OCI-M2 (cell line): ENCODE results near the gene EEPD1.
"Not testable (repeated sequence)": the region's sequence is repeated elsewhere in the genome, so short reads cannot be mapped to it uniquely, and the experiment has no call there.

Experiments
- DNase-seq: peaks from one replicate; lab custom pipeline; 2025; ENCODE audit not compliant: unreplicated experiment; lab: John Stamatoyannopoulos, UW

EEPD1 gene

DNA sequence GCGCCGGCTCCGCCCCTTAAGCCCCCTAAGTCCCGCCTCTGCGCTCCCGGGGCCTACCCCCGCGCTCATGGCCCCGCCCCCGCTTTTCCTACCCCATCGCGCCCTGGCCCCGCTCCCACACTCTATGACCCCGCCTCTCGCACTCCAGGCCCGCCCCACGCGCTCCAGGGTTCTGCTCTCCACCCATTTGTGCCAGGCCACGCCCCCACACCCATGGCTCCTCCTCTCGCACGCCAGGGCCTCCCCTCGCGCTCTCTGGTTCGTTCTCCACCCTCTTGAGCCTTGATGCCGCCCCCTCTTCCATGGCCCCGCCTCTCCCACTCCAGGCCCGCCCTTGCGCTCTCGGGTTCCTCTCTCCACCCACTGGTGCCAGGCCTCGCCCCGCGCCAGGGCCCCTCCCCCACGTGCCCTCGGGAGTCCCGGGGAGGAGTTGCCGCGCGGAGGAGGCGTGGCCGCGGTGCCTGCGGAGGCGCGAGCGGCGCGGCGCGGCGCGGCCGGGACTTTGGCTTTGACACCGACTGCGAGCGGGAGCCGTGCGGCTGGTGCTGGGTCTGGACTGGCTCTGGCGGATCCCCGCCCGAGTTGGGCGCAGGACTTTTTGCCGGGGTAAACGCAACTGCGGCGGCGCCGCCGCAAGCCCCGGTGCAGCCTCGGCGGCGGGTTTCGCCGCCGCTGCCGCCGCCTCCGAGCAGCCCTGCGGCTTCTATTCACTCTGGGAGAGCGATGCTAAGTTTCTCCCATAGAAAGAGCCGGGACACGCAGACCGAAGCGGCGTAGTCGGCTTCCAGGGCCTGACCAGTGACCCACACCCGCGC, at the start of gene EEPD1:
Gene EEPD1 (plus strand): TSS at position 499 of the 815 bp plus-strand sequence. CDS start 1,071 bp downstream, outside the sequence.
- DNase-seq: peak; percentile 56

DNA sequence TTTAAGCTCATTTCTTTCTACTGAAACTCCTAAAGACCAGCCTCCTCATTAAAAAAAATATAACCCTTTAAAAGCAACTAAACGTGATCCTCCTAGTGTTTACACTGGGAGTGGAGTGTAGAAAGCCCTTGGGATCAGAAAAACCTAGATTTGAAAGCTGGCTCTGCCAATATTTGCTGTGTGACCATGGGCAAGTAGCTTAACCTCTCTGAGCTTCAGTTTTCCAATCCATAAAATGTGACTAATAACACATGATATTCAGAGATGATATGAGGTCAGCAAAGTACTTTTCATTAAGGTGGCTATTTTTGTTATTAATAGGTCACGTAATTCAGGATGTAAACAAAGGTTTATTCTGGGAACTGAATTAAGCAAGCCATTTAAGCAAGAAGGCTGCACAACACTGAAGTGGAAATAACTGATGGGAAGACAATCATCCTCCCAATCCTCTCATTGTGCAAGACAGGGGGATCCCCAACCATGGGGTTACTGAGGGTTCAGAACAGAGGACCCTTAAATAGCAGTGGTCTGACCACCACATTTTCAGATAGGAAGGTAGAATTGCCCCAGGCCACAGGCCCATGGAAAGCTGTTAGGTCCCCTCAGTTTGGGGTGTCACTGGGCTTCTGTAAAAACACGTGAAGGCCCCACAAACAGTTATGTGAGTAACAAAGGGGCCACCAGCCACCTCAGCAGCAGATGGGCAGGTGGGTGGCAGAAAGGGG, 49.1 kb upstream of the EEPD1 start:
- DNase-seq: no peak

DNA sequence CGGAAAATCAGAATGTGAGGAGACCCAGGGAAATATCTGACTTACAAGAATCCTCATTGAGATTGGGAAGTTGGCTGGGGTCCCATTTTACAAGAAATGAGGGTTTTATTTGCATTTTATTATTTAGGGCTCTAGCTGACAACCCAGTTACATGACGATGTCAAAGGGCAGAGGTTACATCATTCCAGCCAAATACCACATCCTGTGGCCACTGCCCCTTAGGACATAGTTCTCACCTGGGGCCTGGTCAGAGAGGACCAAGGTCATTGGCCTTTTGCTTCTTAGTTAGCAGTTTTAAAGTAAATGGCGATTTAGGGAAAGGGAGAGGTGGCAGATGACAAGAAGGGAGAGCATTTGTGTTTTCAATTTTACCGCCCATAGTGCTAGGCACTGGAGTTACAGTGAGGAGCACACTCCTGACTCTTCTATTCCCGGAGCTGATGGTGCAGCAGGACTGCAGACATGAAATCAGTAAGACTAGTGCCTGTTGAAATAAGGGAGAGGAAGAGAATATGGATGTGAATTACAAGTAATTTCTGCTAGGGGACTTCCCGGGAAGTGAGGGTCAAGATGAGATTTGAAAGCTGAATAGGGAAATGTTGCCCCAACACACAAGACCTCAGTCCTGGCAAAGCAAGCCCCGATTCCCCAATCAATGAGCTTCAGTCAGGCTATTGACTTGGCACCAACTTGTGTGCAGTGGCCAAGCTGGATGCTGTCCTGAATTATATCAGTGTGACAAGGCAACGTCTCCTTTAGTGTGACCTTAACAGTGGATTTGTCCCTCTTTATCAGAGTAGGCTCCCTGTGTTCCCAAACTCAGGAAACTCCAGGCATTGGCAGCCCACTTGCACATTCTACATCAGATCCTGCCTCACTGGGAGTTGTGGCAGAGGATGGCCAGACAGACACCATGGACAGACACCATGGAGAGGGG, 45.8 kb upstream of the EEPD1 start:
- DNase-seq: not testable (repeated sequence)

GRCh38 chr7:36107926-36108631, 45.0 kb upstream of the EEPD1 start:
- DNase-seq: no peak

GRCh38 chr7:36109013-36109627, 43.9 kb upstream of the EEPD1 start:
- DNase-seq: no peak

- no peak for DNase-seq
Observed at GRCh38 chr7:36110584-36110983, 42.5 kb upstream of the EEPD1 start.

- DNase-seq: no peak
Observed at GRCh38 chr7:36112969-36113368, 40.1 kb upstream of the EEPD1 start.

- no peak for DNase-seq
Observed at GRCh38 chr7:36114355-36114754, 38.7 kb upstream of the EEPD1 start.

DNA sequence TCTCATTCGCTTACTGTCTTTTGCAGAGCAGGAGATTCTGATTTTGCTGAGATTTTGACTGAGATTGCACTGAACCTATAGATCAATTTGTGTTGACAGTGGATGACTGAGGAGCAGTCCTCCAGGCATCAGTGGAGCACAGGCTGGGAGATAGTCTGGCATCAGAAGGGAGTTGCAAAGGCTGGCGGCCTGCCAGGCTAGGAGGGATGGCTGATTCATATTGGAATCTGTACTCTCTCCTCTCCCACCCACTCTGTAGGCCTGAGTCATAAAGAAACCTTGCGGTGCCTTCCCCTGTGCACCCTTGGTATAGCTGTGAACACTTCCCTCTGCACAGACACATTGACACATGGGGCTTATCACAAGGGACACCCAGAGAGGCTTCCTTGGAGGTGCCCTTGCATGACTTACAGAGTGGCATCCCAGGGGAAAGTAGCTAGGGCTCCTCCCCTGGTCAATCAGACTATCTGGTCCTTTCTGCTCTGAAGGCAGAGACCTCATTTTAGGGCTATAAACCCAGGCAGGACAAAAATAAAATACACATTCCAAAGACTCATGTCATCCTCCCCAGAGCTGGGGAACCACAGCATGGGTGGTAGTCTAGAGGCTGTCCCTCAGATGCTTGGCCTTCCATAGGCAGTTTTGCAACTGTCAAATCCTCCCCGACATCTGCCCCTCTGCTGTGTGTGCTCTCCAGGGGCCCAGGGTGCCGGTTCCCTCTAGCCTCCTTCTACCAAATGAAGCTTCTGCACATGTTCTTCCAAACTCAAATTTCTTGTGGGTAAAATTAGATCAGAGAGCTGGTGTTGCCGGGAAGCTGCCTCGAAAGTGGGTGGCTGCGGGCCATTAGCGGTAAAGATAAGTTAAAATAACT, 37.4 kb upstream of the EEPD1 start:
- no peak for DNase-seq

GRCh38 chr7:36116347-36117202, 36.5 kb upstream of the EEPD1 start:
- no peak for DNase-seq

DNA sequence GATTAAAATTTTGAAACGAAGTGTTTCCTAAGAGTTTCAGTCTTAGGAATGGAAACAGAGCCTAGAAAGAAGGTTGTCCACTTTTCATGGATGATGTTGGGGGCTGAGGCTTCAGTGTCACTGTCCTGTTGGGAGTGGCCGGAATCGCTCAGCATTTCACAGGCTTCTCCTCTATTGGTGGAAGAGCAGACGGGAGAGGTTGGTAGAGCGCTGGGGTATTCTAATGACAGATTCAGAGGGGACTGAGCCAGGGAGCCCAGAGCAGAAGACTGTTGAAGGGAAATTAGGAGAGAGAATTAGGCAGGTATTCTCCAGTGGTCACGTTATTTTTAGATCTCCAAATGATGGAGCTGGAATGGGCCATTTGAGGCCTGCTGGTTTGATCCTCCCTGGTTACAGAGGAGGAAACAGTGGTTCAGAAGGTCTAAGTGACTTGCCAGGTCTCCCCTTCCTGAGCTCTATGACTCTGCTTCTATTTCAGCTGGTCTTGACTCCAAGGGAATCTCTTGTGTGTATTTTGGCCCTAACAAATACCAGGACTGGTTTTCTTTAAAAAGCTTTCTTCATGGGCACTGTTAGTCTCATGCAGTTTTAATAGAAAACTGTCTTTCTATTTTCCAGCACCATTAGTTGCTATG, 35.7 kb upstream of the EEPD1 start:
- no peak for DNase-seq

DNA sequence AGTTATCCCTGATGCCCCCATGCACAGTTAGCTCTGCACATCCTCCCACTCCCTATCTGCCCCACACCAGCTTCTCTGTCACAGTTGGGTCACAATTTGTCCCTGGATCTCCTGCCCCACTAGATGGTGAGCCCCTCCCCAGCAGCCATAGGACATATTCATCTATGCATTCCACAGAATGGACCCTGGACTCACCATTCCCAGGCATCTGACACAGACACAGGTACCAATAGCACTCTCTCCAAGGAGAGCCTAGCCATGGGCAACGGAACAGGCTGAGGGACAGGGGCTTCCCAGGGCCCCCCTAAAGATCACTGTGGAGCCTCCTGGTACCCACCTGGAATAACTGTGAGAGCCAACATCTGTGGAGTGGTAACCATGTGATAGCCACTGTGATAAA, 34.7 kb upstream of the EEPD1 start:
- no peak for DNase-seq

- no peak for DNase-seq
Observed at GRCh38 chr7:36119005-36119706, 33.9 kb upstream of the EEPD1 start.

DNA sequence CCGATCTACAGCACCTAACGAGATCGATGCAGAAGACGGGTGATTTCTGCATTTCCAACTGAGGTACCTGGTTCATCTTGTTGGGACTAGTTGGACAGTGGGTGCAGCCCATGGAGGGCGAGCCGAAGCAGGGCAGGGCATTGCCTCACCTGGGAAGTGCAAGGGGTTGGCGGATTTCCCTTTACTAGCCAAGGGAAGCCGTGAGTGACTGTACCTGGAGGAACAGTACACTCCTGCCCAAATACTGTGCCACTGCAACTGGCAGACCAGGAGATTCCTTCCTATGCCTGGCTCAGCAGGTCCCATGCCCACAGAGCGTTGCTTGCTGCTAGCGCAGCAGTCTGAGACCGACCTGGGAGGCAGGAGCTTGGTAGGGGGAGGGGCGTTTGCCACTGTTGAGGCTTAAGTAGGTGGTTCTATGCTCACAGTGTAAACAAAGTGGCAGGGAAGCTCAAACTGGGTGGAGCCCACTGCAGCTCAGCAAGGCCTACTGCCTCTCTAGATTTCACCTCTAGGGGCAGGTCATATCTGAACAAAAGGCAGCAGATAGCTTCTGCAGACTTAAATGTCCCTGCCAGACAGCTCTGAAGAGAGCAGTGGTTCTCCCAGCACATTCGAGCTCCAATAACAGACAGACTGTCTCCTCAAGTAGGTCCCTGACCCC, 32.9 kb upstream of the EEPD1 start:
- DNase-seq: not testable (repeated sequence)

- not testable (repeated sequence) for DNase-seq
Observed at GRCh38 chr7:36125630-36126029, 27.4 kb upstream of the EEPD1 start.

GRCh38 chr7:36127075-36127740, 25.8 kb upstream of the EEPD1 start:
- DNase-seq: no peak
